HG03175 (cell line): ENCODE measurements around the gene INS.

Experiments used
- ATAC-seq: cut with Tn5 transposase; IDR thresholded peaks from one replicate; pipeline ENCODE4 v1.9.1; 2021; ENCODE audit warnings: mild to moderate bottlenecking, moderate library complexity; ENCODE audit not compliant: unreplicated experiment

The INS gene

DNA sequence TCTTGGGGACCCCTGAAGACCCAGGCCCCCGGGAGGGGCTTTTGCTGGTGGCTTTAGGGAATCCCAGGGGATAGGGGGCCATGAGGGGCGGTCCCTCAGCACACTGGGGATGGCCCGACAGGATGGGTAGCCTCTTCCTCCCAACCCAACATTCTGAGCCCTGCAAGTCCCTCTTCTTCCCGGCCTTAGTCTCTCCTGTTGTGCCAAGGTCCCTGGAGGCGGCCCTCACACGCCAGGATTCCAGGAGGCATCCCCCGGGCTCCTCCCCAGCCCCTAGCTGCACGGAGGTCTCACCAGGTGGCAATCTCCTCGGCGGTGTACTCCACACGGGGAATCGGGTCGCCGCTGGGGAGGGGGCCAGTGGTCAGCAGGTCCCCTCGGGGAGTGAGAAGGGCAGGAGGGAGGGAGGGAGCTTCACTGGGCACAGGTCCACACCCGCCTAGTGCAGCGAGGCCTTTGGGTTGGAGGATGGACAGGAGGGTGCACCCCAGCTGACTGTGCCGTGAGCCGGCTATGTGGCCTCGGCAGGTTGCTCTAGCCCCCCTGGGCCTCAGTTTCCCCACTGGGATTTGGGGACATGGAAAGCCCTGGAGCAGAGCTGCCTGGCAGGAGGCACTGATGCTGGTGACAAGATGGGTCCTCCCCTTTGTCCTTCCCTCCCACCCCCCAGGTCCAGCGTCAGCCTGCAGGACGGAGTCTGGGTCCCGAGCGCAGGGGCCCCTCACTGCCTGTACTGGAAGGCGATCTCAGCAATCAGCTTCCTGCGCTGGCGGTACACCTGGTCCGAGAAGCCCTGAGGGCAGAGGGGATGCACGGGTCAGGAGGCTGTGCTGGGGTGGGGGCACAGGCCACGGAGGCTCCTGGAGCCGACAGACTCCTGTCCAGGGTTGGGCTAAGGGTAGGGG, 6.4 kb upstream of the INS start:
- no peak for ATAC-seq

DNA sequence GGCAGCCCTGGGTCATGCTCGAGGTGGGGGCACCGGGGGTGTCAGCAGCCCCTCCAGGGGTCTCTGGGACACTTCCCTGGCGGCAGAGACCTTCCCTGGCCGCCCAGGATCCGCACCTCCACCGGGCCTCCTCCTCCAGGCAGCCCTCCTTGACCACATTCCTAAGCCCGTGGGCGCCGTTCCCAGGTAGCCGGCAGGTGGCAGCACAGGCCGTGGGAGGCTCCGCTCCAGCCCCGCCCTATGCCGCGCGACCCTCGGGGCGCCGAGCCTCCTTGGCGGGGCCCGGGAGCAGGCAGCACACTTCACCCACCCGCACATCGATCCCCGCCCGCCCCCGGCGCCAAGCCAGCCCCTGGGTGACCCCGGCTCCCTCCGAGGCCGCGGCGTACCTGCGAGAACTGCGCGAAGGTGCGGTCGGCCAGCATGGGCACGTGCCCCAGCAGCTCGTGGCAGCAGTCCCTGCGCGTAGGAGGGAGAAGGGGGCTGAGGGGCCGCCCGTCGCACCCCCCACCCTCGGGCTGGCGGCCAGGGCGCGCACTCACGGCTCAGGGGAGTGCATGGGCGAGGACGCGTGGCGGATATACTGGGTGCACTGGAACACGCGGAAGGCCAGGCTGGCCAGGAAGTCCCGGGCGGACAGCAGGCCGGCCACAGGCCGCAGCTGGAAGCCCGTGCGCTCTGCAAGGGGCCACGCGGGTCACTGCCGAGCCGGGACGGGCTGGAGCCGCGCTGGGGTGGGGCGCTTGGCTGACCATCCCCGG, 5.3 kb upstream of the INS start:
- ATAC-seq: no peak

DNA sequence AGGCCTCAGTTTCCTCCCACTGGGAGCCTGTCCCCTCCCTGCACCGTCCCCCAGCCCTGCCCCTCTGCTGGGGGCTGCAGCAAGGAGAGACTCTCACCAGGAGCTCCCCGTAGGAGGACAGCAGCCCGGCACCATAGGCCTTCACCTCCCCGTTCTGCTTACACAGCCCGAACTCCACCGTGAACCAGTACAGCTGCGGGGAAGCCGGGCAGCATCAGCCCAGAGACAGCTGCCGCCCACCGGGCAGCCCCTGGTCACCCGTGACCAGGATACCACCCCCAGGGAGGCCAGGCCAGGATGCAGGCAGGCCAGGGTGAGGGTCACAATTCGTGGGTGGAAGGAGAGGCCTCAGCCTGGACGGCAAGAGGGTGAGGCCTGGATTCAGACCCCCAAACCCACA, 4.6 kb upstream of the INS start:
- no peak for ATAC-seq

DNA sequence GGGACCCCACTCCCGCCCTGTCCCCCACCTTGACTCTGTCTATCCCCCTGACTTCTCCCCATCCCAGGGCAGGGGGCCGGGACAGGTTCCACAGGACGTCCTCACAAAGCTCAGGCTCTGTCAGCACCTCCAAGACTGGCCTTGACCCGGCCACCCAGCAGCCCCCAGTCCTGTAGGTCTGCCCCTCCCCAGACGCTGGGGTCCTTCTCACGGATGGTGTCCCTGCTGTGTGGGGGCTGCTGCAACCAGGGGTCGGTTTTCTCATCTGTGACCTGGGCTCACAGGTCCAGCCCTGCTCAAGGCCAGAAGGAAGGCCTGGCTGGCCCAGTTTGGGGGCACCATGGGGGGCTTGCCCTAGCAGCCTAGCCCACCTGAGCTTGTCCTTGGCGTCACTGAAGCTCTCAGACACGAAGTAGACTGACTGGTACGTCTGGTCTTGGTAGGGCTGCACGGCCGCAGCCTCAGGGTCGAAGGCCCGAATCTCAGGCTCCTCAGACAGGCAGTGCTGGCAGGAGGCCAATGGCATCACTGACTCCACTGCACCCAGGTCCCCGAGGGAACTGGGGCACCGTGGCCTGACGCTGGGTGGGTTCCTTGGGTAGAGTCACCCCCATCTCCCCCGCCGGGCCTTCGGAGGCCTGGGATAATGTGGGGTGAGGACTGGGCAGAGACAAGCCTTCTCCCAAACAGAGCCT, 4.0 kb upstream of the INS start:
- ATAC-seq: no peak

DNA sequence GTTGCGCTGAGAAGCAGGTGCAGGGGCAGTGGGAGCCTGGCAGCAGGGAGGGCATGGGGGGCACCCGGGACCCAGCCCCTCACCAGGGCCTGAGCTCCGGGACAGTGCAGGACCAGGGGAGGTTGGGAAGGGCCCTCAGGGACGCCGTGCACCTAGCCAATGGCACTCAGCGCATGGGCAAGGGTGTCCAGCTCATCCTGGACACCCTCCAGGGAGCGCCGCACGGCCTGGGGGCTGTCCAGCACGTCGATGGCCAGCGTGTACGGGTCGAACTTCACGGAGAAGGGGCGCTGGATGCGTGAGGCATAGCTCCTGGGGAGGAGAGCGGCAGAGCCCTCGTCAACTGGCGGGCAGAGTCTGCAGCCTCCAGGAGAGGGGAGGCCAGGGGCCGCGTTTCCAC, 3.1 kb upstream of the INS start:
- no peak for ATAC-seq

DNA sequence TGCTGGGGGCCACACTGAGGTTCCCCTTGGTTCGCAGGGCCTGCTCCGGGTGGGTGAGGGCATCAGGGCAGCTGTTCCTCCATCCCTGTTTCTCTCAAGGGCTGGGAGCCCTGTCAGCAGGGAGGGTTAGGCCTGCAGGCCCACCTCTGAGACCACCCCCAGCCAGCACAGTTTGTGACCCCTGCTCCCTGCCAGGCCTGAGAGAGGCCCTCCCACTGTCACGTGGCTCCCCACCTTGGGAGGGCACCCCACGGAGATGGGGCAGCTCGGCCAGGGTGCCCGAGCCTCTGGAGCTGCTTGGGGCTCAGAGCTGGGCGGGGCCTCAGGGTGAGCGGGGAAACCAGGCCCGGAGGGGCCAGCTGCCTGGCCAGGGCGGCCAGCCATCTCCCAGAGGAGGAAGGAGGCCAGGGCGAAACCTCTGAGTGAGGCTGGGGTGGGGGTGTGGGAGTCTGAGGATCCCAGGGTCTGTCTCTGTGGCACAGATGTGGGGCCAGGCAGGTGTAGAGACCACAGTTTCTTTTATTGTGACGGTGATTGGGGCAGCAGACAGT, 2.5 kb upstream of the INS start:
- no peak for ATAC-seq

DNA sequence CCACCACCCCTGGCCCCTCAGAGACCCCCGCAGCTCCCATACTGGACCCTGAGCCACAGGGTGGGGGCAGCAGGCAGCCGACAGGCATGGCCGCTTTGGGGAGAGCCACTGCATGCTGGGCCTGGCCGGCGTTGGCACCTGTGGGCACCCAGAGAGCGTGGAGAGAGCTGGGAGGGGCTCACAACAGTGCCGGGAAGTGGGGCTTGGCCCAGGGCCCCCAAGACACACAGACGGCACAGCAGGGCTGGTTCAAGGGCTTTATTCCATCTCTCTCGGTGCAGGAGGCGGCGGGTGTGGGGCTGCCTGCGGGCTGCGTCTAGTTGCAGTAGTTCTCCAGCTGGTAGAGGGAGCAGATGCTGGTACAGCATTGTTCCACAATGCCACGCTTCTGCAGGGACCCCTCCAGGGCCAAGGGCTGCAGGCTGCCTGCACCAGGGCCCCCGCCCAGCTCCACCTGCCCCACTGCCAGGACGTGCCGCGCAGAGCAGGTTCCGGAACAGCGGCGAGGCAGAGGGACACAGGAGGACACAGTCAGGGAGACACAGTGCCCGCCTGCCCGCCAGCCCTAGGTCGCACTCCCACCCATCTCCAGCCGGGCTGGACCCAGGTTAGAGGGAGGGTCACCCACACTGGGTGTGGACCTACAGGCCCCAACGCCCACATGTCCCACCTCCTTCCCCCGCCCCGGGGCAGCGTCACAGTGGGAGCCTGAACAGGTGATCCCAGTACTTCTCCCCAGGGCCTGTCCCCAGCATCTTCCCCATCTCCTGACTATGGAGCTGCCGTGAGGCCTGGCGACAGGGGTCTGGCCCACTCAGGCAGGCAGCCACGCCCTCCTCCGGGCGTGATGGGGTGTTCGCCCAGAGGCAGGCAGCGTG, 1.2 kb downstream of the INS start:
- ATAC-seq: no peak

DNA sequence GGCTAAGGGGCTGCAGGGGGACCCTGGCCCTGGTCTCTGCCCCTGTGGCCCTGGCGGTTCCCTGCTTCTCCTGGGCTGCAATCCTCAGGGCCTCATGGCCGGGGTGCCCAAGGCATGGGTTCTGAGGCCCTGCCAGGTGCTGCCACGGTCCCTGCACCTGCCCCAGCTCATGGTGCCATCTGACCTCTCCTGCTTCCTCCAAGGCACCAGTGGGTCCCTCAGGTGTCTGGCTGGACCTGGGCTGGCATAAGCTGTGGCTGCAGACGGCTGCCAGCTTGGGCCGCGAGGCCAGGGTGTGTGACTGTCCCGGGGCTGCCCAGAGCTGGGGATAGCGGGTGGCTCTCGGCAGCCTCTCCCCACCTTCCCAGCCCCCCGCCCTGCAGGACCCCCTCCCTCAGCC, 2.0 kb downstream of the INS start:
- ATAC-seq: no peak

DNA sequence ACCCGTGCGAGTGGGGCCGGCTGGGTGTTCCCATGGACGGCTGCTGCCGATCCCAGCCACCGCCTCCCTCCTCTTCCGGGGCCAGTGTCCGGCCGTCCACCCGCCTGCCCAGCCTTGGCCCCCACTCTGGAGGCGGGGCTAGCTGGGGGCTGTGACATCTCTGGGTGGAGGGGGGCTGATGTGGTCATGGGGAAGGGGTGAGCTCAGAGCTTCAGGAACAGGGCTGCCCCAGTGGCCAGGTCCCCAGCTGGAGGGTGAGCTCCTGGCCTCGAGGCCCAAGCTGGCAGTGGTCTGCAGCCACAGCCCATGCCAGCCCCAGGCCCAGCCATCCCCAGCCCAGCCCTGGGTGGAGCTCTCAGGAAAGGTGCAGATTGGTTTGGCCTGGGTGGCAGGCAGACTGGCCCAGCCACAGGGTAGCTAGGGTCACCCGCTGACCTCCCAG, 2.7 kb downstream of the INS start:
- ATAC-seq: no peak

DNA sequence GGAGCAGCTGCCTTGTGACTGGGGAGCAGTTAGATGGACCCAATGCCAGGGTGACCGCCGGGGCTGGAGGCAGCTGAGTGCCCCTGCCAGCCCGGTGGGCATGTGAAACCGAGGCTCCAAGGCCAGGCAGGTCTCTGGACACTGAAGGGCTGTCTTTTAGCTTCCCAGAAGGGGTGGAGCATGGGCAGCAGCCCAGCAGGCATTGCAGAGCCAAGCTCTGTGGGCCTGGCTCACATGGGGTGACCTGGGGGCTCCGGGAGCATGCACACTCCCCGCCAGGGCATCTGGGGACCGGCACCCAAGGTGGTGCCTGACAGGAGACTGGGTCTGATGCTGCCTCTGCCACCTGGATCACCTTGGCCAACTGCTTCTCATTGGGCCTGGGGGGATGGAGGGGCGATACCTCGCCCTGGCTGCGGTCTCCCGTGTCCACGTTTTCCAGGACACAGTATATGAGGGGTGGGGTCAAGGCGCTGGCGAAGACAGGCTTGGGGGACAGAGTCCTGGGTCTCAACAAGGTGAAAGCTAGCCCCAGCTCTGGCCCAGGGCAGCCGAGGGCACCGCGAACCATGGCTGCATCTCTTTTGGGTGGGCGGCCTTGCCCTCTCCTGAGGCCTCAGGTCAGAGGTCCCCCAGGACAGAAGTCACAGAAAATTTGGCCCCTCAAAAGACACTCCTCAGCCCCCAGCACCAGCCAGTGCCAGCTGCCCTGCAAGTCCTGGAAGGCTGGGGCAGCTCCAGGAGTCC, 3.5 kb downstream of the INS start:
- no peak for ATAC-seq

DNA sequence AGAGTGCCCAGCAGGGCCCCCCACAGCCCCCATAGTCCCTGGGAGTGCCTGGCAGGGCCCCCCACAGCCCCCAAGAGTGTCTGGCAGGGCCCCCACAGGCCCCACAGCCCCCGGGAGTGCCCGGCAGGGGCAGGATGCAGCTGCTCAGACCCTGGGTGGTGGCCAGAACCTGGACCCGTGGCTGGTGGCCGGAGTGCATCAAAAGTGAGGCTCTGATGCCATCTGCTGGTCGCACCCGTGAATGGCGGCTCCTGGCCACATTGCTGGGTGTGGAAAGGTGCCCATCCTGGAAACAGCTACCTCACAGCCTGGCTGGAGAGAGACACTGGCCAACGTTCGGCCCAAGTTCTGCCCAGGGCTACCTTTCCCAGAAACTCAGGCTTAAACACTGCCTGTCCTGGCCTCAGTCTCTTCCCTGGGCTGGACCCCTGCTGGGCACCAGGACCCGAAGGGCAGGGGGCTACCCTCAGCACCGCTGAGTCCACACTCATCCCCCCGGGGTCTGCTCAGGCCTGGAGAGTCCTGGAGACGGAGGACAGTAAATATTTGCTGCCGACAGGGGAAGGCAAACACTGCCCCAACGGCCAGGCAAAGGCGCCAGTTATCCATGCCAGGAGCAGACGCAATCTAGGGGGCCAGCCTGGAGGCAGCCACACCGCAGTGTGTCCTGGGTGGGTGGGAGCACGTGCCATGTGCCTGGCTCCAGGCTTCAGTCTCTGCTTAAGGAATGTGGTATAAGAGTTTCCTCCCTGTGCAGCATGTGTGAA, 4.4 kb downstream of the INS start:
- ATAC-seq: no peak

DNA sequence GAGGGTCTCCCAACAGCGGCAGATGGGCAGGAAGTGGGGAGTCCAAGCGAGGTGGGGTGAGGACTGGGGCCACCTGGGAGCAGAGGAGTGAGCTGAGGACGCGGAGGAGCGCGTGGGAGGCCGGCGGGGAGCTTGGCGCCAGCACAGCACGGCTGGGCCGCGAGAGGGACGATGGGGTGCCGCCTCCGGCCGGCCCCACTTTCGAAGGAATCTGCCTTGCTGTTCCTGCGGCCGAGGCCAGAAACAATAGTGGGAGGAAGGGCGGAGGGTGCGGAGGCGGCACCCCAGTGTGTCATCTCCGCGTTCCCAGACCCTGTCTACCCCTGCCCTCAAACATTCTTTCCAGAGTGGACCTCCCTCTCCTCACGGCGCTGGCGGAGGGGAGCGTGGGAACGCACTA, 5.5 kb downstream of the INS start:
- no peak for ATAC-seq

DNA sequence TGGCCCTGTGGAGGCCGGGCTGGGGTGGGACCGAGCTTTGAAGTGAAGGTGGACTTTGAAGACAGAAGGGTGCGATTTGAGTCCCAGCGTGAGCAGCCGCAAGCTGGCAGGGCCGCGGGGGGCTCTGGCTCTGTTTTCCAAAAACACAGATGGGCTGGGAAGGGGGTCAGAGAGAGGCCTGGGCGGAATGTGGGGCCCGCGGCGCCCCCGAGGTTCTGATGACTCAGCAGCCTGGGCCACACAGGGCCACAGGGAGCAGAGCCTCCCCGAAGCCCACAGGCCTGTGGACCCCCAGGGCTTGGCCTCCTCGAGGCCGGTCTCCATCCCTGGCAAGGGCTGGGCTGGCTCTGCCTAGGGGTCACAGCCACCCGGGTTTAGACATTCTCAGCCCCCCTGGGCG, 6.1 kb downstream of the INS start:
- ATAC-seq: no peak

DNA sequence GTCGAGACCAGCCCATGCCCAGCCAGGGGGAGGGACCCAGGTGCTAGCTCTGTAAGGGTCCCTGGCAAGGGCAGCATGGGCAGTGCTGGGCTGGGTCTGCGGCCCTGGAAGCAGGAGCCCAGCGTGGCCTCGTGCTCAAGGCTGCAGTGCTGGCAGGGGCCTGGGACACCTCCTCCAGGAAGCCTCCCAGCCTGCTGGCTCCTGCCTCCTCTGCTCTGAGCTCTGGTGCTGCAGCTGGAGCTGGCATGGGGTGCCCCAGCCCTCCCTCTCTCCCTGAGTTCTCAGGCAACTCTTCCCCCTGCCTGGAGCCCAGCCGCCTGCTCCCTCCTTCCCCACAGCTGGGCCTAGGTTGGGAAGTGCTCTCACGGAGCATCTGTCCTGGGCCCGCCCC, 6.8 kb downstream of the INS start:
- no peak for ATAC-seq

DNA sequence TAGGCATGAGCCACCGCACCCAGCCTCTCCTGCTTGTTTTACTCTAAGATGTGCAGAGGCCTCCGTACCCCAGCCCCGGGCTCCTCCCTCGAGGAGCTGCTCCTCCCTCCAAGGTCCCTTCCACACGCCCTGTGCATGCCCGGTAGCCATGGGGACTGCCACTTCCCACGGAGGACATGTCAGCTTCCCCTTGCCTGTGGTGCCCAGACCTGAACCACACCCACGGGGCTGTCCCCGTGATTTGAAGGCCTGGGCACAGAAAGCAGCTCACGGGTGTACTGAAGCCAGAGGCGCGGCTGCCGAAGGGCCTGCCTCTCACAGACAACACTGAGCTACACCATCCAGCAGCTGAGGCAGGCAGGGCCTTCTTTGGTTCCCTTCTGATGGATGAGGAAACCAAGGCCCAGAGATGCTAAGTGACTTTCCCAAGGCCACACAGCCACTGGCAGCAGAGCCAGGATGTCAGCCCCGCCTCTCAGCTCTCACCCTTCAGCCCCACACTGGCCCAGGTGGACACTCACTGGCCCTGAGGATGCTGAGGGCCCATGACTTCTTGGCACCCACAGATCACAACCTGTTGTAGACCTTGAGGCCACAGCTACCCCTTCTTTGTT, 7.3 kb downstream of the INS start:
- ATAC-seq: no peak

DNA sequence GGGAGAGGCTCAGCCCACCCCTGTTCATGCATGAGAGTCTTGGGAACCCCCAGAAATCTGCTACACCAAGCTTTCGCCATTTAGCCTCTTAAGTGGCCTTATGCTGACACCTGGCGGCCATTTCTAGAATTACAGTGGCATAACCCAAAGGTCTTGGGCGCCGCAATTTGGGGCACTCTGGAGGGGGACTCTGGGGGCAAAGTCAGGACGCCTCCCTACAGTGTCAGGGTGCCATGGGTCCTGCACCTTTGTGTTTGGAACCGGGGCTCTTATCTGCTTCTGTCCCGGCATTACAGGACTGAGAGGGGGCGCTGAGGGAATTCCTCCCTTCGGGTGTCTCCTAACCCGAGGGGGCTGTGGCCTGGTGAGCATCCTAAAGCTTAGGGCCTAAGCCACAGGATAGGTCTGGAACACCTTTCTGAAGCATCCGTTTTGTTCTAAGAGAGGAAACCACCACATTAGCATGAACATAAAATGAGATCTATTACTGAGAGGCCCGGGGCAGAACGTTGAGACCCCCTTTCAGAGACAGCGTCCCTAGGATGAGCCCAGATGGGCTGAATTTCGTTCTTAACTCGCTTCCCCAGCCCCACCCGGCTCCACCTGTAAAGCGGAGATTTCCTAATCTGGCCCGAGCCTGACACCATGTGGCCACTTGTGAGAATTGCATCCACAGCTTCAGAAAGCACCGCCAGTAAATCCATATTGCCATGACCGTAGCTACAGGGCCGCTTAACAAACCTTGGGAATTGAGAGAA, 9.3 kb downstream of the INS start:
- ATAC-seq: no peak

DNA sequence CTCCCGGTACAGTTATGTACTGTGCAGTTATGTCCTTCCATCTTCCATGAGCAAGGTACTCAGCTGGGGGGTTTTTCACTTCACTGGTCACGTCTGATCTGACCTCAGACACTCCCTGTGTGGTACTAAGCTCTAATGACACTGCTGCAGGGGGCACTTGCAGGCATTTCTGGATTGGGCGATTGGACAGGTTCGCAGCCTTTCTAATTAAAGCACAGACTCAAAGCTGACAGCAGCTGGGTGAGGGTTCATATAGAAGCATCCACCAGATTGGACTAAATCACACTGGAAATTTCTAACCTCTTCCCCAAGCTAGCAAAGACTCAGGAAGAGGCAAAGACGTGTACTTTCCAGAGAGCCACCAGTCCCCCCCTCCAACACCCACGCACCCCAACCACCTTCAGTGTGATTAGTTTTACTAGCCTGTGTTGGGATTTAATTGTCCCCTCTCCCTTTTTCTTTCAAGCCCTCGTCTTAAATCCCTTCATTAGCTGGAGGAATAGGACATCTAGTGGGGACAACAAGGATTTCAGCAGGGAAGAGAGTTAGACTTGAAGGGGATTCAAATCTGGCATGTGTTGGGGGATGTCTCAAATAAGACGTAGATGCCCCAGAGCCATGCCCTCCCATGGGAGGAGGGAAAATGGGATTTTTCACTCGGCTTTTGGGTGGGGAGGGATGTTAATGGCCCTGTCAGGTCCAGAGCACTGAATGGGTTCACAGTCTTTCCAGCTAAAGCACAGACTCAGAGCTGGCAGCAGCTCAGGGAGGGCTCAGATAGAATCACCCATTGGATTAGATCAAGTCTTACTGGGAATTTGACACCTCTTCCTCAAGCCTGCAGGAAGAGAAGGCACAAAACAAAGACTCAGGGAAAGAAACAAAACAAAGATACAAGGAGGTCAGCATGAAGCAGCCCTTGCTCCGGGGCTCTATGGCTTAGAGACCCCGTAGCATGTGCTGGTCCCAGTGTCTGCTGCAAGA, 10.9 kb downstream of the INS start:
- no peak for ATAC-seq
